H9 (cell line): Measurements from ENCODE around the gene NUDT2. TPM values are rescaled to one million over a fixed set of nuclear protein-coding genes. Genes with fewer than 3 reads are reported as not detected.
"Not testable (repeated sequence)": the region's sequence is repeated elsewhere in the genome, so short reads cannot be mapped to it uniquely, and the experiment has no call there.

Experiments used
- DNase-seq: peaks from one replicate; pipeline ENCODE4 v3.0.0-alpha.2; 2017
- H2AFZ ChIP-seq: one replicate; pipeline ENCODE4 v1.6.1; 2013; ENCODE audit warnings: mild to moderate bottlenecking, low read length, control low read depth, moderate library complexity
- H2AK5ac ChIP-seq: 2 replicates; pipeline ENCODE4 v1.6.1; 2013; ENCODE audit warnings: low read length, control low read depth, mixed read lengths; ENCODE audit not compliant: insufficient read length
- H2BK120ac ChIP-seq: one replicate; pipeline ENCODE4 v1.6.1; 2013; ENCODE audit warnings: low read depth, mild to moderate bottlenecking, low read length, control low read depth, inconsistent platforms; ENCODE audit not compliant: poor library complexity, severe bottlenecking
- H2BK12ac ChIP-seq: 2 replicates; pipeline ENCODE4 v1.6.1; 2013; ENCODE audit warnings: low read length, control low read depth, mixed read lengths, low read depth; ENCODE audit not compliant: insufficient read length
- H2BK15ac ChIP-seq: 2 replicates; pipeline ENCODE4 v1.6.1; 2013; ENCODE audit warnings: low read depth, low read length, control low read depth
- H2BK20ac ChIP-seq: one replicate; pipeline ENCODE4 v1.6.1; 2013; ENCODE audit warnings: low read depth, mild to moderate bottlenecking, low read length, control low read depth, inconsistent platforms; ENCODE audit not compliant: poor library complexity, severe bottlenecking
- H2BK5ac ChIP-seq: 2 replicates; pipeline ENCODE4 v1.6.1; 2013; ENCODE audit warnings: low read length, control low read depth, mixed read lengths; ENCODE audit not compliant: insufficient read length
- H3K14ac ChIP-seq: 2 replicates; pipeline ENCODE4 v1.6.1; 2013; ENCODE audit warnings: low read length, control low read depth; ENCODE audit not compliant: insufficient read depth
- H3K18ac ChIP-seq: 2 replicates; pipeline ENCODE4 v1.6.1; 2013; ENCODE audit warnings: low read depth, mild to moderate bottlenecking, mixed read lengths, low read length, control low read depth; ENCODE audit not compliant: insufficient read length
- H3K23ac ChIP-seq: 2 replicates; pipeline ENCODE4 v1.6.1; 2013; ENCODE audit warnings: low read length, control low read depth, mixed read lengths, low read depth; ENCODE audit not compliant: insufficient read length
- H3K23me2 ChIP-seq: 2 replicates; pipeline ENCODE4 v1.6.1; 2013; ENCODE audit warnings: low read depth, mild to moderate bottlenecking, mixed read lengths, low read length, control low read depth; ENCODE audit not compliant: insufficient read length, poor library complexity, severe bottlenecking
- H3K27ac ChIP-seq: 2 replicates; pipeline ENCODE4 v1.5.1; 2013; ENCODE audit warnings: low read length, control low read depth, mixed read lengths, low read depth; ENCODE audit not compliant: insufficient read length
- H3K27me3 ChIP-seq: 2 replicates; pipeline ENCODE4 v1.6.1; 2013; ENCODE audit warnings: low read length, control low read depth, inconsistent platforms; ENCODE audit not compliant: insufficient read depth
- H3K4ac ChIP-seq: 2 replicates; pipeline ENCODE4 v1.6.1; 2013; ENCODE audit warnings: low read depth, mild to moderate bottlenecking, control low read depth, inconsistent platforms, low read length, moderate library complexity
- H3K4me1 ChIP-seq: 2 replicates; pipeline ENCODE4 v1.6.1; 2013; ENCODE audit warnings: low read length, control low read depth, inconsistent platforms; ENCODE audit not compliant: insufficient read depth
- H3K4me2 ChIP-seq: 2 replicates; pipeline ENCODE4 v1.6.1; 2013; ENCODE audit warnings: low read length, control low read depth, mixed read lengths; ENCODE audit not compliant: insufficient read length, insufficient read depth
- H3K56ac ChIP-seq: 2 replicates; pipeline ENCODE4 v1.6.1; 2013; ENCODE audit warnings: low read depth, mild to moderate bottlenecking, mixed read lengths, low read length, control low read depth; ENCODE audit not compliant: insufficient read length
- H3K79me1 ChIP-seq: 2 replicates; pipeline ENCODE4 v1.6.1; 2013; ENCODE audit warnings: low read depth, mild to moderate bottlenecking, moderate library complexity, low read length, control low read depth, inconsistent platforms; ENCODE audit not compliant: insufficient read depth, poor library complexity, severe bottlenecking
- H3K79me2 ChIP-seq: 2 replicates; pipeline ENCODE4 v1.6.1; 2013; ENCODE audit warnings: low read length, control low read depth, inconsistent platforms; ENCODE audit not compliant: insufficient read depth
- H3K9ac ChIP-seq: 2 replicates; pipeline ENCODE4 v1.6.1; 2013; ENCODE audit warnings: low read length, control low read depth, mixed read lengths; ENCODE audit not compliant: insufficient read length; ENCODE audit errors: extremely low read depth
- H3K9me3 ChIP-seq: one replicate; pipeline ENCODE4 v1.6.1; 2013; ENCODE audit warnings: low read depth, low read length, inconsistent platforms; ENCODE audit not compliant: control insufficient read depth
- H3T11ph ChIP-seq: one replicate; pipeline ENCODE4 v1.6.1; 2013; ENCODE audit warnings: mild to moderate bottlenecking, low read length, control low read depth, inconsistent platforms
- H4K20me1 ChIP-seq: one replicate; pipeline ENCODE4 v1.6.1; 2013; ENCODE audit not compliant: control insufficient read depth, insufficient read length, insufficient read depth
- H4K5ac ChIP-seq: 2 replicates; pipeline ENCODE4 v1.6.1; 2013; ENCODE audit warnings: low read depth, mild to moderate bottlenecking, mixed read lengths, low read length, control low read depth; ENCODE audit not compliant: insufficient read length
- H4K8ac ChIP-seq: replicated peaks from 2 replicates; pipeline ENCODE4 v1.6.1; 2013; ENCODE audit warnings: low read length, control low read depth, mixed read lengths, low read depth; ENCODE audit not compliant: insufficient read length
- H4K91ac ChIP-seq: 2 replicates; pipeline ENCODE4 v1.6.1; 2013; ENCODE audit warnings: low read depth, mild to moderate bottlenecking, moderate library complexity, mixed read lengths, low read length, control low read depth; ENCODE audit not compliant: insufficient read length
- H3K27ac Mint-ChIP-seq, 3 experiments: 2 replicates in 2 of 3; 3 replicates in 1 of 3; pipeline ENCODE4 v1.8.0; 2020 to 2021; ENCODE audit warnings: mixed read lengths in 3 of 3, mild to moderate bottlenecking in 1 of 3, moderate library complexity in 1 of 3
- H3K27me3 Mint-ChIP-seq: 2 replicates; pipeline ENCODE4 v1.8.0; 2021; ENCODE audit warnings: low read depth, mild to moderate bottlenecking, moderate library complexity, mixed read lengths
- H3K36me3 Mint-ChIP-seq, 3 experiments: 2 replicates in 2 of 3; 3 replicates in 1 of 3; pipeline ENCODE4 v1.8.0; 2020 to 2021; ENCODE audit warnings: low read depth in 3 of 3, mixed read lengths in 3 of 3; ENCODE audit not compliant: insufficient read depth in 1 of 3
- H3K4me1 Mint-ChIP-seq, 2 experiments: 2 replicates each; pipeline ENCODE4 v1.8.0; 2020; ENCODE audit warnings: mixed read lengths in 2 of 2
- H3K4me3 Mint-ChIP-seq, 2 experiments: 2 replicates in 1 of 2; 3 replicates in 1 of 2; pipeline ENCODE4 v1.8.0; 2020 to 2021; ENCODE audit warnings: mild to moderate bottlenecking in 2 of 2, mixed read lengths in 2 of 2, moderate library complexity in 1 of 2
- H3K9me3 Mint-ChIP-seq, 2 experiments: 2 replicates in 1 of 2; 3 replicates in 1 of 2; pipeline ENCODE4 v1.8.0; 2020; ENCODE audit warnings: mild to moderate bottlenecking in 2 of 2, mixed read lengths in 2 of 2, moderate library complexity in 1 of 2
- WGBS: extraction: QIAGEN DNeasy Blood & Tissue Kit; methylation state at CpG from one replicate; pipeline ENCODE4 v1.1.7; 2013; ENCODE audit warnings: missing lambda C conversion rate, low lambda C conversion rate, mixed read lengths; ENCODE audit not compliant: insufficient read length; ENCODE audit errors: extremely low coverage; 5-methylcytosine and 5-hydroxymethylcytosine counted together
- total RNA-seq: library from RNA; stranded (reverse); gene quantifications from 2 replicates; pipeline ENCODE4 v1.2.1, GENCODE V29; 2021

Gene NUDT2
- total RNA-seq, 1 experiment from 2014 or later: 14.1 TPM

DNA sequence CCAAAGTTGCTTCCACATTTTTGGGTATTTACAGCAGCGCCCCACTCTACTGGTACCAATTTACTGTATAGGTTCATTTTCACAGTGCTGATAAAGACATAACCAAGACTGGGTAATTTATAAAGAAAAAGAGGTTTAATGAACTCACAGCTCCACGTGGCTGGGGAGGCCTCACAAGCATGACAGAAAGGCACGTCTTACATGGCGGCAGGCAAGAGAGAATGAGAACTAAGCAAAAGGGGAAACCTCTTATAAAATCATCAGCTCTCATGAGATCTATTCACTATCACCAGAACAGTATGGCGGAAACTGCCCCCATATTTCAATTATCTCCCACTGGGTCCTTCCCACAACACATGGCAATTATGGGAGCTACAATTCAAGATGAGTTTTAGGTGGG is 39.4 kb downstream of the NUDT2 start:
- H2AFZ ChIP-seq, H3K4ac ChIP-seq, H2BK120ac ChIP-seq, H3K27ac ChIP-seq, H3K4me2 ChIP-seq, H3K14ac ChIP-seq, H3K79me2 ChIP-seq, H3K23me2 ChIP-seq, H4K20me1 ChIP-seq, H2BK12ac ChIP-seq, H3K23ac ChIP-seq, H4K8ac ChIP-seq, H2BK20ac ChIP-seq, H4K5ac ChIP-seq, H3K4me3 Mint-ChIP-seq, H3K27ac Mint-ChIP-seq, H3K79me1 ChIP-seq, H3K27me3 Mint-ChIP-seq, H3K27me3 ChIP-seq, H3K56ac ChIP-seq, H3T11ph ChIP-seq, H2BK5ac ChIP-seq, H4K91ac ChIP-seq, H2AK5ac ChIP-seq, H2BK15ac ChIP-seq, H3K9me3 ChIP-seq, H3K18ac ChIP-seq, H3K9ac ChIP-seq, DNase-seq: not testable (repeated sequence)
- Mint-ChIP-seq H3K36me3 (peaks cover 44 to 46% (median 45%) of the 10 kb centered on the region in 3 experiments), H3K4me1 (peaks cover 11 to 13% of the 10 kb centered on the region in 2 experiments), H3K9me3 (peaks cover 7 to 22% of the 10 kb centered on the region in 2 experiments; a peak in 4 of 5 replicates)
- no CpG with 5 or more reads among the region's 5 CpGs for WGBS
- H3K4me1 ChIP-seq: peaks cover 13% of the 10 kb centered on the region
